Activated CD8-positive, alpha-beta memory T cell treated with anti-CD3 and anti-CD28 coated beads, Interleukin-2, amount 50 U/mL, for 4 hours (primary cell): Measurements from ENCODE around the gene MYO15A.

ENCODE experiments used
- DNase-seq: peaks from one replicate; pipeline ENCODE4 v3.0.0-alpha.2; 2020

The MYO15A gene

DNA sequence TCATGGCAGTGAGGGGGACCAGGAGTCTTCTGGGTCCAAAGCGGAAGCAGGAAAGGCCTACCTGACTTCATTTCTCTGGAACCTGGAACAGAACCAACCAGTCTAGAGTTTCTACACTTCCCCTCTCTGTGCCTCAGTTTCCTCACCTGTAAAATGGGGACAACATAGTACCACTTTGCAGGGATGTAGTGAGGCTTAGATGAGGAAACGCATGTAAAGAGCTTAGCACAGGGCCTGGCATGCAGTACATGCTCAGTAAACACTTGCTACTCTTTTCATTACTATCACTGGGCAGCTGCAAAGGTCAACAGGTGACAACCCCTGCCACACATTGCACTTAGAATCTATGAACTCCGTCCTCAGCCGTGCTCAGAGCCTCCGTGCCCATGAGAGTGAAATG, 24.2 kb downstream of the MYO15A start:
- DNase-seq = no peak

DNA sequence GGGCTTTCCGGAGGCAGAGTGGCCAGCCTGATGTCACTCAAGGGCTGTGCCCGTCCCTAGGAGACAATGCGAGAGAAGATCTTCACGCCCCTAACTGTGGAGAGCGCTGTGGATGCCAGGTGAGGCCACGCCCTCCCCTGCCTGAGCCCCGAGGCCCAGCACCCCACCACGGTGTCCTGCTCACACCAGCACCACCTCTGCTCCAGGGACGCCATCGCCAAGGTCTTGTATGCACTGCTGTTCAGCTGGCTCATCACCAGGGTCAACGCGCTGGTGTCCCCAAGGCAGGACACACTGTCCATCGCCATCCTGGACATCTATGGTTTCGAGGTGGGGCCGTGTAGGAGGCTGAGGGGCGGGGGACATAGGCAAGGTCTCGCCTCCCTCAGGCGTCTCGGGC, 27.8 kb downstream of the MYO15A start:
- DNase-seq = no peak

DNA sequence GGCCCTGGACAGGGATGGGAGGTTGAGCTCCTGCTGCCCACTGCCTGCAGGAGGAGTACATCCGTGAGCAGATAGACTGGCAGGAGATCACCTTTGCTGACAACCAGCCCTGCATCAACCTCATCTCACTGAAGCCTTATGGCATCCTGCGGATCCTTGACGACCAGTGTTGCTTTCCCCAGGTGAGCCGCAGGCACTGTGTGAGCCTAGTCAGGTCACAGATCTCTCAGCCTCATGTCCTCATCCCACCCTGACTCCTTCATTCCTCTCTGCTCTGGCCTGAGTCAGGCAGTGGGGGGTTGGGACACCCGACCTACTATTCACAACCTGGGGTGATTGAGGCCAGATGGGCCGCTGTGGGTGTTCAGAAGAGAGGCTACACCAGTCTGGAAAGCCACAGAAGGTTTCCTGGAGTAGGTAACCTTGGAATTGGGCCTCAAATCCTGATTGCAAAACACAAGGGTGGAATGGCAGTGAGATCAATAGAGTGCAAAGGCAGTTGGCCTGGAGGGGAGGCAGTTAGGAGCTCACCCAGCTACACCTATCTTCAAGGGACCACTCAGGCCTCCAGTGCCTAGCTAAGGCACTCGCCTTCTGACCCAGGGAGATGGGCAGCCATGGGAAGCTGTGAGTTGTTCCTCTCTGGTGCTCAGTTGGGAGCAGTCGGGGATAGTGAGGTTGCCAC, 29.7 kb downstream of the MYO15A start:
- no peak for DNase-seq

DNA sequence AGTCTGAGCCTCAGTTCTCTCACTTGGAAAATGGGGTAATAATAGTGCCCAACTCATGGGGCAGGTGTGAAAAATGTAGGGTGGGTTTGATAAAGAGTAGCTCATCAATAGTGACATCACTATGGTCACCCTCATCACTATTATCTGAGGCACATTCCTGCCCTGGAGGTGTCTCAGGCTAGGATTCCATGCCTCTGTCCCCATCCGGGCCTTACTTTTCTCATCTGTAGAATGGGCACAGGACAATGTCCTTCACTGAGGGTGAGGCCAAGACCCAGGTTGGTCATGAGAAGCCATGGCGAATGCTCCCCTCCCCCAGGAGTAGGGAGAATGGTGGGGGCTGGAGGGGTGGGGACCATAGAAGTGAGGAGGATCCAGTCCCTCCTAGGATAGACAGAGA, 30.5 kb downstream of the MYO15A start:
- no peak for DNase-seq

DNA sequence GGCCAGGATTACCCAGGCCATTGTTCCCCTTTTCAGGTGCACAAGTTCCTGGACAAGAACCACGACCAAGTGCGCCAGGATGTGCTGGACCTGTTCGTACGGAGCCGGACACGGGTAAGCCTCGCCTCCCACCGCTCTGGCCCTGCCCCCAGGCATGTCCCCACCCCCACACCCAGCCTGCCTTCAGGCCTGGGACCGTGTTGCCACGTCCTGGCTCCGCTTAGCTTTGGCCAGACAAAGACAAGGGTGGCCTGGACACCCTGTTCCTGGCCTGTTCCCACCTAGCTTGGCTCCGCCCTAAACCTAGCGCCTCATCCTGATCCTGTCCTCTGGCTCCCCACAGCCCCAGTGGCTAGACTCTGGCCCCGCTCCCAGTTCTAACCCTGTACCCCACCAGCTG, 30.9 kb downstream of the MYO15A start:
- DNase-seq = no peak

DNA sequence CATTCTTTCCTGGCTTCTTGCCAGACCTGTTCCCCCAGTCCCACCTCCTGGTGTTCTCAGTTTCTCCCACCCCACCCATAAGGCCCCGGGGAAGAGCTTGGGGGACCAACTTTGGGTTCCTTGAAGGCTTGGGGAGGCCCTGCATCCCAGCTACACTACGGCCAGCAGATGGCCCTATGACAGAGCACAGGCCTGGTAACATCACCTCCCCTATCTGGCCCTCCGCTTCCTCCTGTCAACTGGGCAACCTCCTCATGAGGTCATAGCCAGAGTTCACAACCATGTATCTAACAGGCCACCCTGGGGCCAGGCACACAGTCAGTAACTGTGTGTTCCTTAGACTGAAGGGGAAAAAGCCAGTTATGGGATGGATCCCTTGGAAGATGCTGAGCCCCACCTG, 31.4 kb downstream of the MYO15A start:
- DNase-seq = no peak

DNA sequence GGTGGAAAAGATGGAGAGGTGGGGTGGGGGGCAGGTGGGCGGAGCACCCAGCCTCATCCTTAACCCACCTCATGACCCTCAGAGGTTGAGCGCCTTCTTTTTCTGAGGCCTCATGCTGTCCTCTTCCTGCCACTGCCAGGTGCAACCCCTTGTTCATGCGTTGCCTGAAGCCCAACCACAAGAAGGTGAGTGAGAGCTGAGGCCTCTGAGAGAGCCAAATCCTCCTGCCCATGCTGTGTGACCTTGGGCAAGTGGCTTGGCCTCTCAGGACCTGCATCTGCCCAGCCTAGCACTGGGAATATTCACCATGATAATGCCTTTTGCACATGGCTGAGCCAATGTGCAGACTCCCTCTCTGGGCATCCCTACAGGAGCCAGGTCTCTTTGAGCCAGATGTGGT, 32.1 kb downstream of the MYO15A start:
- no peak for DNase-seq

DNA sequence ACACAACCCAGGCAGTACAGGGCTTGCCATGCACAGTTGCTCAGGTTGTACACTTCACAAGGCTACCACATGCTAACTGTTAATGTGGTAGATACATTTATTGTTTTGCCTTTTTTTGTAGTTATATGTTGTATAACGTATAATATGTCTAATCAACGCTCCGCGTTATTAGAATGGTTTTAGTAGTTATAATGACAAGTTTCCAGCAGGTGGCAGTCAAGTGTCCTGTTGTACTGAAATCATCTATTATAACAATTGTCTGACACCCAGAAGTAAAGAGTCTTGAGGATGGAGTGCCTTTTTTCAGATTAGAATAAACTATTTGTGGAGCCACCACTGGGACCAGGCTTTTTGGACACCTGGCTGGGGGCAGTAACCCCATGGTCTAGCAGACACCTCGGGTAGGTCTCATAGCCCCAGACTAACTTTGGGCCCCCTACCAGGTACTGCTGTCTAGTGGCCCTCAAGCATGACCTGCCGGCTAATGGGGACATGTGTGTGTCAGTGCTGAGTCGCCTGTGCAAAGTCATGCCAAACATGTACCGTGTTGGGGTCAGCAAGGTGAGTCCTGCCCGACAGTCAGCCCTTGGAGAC, 32.8 kb downstream of the MYO15A start:
- no peak for DNase-seq

DNA sequence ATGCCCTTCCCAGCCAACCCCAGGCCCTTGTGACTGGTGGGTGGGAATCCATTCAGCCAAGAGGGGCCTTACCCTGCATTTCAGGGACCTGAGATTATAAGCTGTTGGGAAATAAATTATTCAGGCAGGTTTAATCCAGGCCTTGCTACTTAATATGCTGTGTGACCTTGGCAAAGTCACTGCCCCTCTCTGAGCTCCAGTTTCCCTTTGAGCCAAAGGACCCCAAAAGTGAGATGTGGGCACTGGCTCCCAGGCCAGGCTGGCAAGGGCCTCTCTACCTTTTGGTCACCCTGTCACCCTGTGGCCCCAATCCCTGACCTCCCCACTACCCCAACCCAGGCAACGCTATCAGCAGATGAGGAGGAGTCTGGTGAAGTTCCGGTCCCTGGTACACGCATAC, 33.9 kb downstream of the MYO15A start:
- DNase-seq = no peak

DNA sequence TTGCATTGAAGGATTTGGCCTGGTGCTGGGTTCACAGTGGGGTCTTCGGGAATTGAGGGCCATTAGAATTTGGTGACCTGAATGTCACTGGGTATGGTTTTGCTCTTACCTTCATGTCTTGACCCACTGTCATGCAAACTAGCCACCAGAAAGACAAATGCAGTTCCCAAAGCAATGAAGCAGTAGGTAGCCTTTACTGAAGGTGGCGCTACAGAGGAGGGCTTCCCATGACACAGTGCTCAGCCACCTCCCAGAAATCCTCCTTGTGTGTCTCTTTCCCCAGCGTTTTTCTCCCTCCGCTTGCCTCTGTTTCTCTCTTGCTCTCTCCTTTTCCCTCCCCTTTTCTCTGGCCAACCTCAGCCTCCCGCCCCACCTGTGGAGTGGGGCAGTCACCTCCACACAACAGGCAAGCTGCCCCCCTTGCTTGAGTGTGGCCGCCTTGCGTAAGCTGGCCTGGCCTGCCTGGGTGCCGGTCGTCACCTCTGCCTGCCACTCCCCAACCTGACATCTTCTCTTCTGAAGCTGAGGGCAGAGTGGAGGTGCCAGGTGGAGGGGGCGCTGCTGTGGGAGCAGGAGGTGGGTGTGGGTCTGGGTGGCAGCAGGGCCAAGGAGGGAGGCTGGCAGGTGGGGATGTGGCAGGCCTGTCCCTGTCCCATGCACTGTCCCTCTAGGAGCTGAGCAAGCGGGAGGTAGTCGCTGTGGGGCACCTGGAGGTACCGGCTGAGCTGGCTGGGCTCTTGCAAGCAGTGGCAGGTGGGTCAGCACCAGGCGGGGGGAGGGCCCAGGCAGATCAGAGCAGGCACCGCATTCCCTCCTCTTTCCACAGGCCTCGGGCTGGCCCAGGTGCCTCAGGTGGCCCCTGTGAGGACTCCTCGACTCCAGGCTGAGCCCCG, 34.7 kb downstream of the MYO15A start:
- no peak for DNase-seq

DNA sequence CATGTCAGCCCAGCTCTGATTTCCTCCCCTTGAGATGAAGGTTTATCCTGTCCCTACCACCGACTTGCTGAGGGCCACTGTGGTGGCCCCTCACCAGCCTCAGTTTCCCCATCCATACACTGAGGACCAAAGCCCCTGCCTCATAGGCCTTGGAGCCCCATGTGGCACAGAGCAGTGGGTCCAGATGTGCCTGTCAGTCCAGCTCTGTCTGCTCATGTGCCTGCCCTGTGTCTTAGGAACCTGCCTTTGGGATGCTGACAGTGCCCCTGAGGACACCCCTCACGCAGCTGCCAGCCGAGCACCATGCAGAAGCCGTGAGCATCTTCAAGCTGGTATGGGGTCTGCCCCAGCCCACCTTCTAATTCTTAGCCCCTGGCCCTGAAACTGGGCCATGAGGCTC, 35.7 kb downstream of the MYO15A start:
- DNase-seq = no peak

DNA sequence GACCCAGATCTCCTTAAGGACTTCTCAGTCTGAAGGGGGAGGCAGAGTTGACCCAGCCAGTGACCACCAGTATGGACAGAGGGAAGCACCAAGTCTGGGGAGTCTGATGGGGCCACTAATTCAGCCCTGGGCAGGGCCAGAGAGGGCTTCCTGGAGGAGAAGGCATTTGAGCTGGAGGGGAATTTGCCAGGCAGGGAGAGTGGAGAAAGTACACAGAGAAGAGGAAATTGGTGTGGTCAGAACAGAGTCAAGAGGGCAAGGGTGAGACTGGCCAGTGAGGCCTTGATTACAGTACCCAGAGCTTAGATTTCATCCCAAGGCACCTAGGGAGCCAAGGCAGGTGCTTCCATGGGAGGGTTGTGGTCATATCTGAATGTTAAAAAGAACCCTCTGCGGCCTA, 36.3 kb downstream of the MYO15A start:
- DNase-seq = no peak

DNA sequence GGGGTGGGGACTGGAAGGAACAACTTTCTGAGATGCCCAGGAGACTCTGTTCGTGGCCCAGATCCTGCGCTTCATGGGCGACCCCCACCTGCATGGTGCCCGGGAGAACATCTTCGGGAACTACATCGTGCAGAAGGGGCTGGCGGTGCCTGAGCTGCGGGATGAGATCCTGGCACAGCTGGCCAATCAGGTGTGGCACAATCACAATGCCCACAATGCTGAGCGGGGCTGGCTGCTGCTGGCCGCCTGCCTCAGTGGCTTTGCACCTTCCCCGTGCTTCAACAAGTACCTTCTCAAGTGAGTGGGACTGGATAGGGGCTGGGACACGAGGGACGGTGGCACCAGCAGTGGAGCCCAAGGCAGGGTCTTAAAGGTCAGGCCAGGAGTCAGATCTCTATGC, 37.3 kb downstream of the MYO15A start:
- DNase-seq = no peak

DNA sequence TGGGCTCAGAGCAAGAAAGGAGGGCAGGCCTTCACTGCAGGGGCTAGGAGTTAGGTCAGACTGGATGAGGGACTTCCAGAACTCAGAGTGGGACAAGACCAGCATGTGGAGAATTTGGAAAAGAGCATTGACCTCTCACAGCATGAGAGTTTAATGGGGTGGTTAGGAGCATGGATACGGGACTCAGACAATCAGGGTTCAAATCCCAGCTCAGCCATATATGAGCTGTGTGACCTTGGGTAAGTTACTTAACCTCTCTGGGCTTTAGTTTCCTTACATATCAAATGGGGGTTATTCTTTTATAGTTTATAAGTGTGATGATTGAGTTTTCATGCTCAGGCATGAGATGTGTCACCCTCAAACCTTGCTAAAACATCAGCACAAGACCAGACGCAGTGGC, 37.7 kb downstream of the MYO15A start:
- DNase-seq = no peak

DNA sequence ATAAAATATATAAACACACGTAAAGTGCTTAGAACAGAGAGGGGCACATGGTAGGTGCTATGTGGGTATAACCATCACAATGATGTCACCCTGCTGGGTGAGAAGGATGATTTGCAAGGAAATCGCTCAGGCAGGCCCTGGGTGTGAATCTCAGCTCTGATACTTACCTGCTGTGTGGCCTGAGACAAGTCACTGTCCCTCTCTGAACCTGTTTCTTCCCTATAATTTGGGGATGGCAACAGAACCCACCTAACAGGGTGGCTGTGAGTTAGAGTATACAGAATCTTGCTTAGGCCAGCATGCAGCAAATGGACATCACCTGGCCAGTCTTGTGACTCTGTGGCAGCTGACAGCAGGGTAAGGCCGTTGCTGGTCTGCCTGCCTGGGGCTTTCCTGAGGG, 38.4 kb downstream of the MYO15A start:
- DNase-seq = no peak

DNA sequence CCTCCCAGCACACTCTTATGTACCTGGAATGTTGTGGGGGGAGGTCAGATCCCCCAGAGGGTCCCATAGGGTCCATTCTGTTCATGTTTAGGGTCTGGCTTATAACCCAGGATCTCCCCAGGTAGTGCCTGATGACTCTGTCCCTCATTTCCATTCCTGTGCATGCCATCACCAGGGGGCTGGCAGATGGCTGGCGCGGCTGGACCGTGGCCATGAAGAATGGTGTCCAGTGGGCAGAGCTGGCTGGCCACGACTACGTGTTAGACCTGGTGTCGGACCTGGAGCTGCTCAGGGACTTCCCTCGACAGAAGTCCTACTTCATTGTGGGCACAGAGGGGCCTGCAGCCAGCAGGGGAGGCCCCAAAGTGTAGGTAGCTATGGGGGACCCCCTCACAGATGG, 40.0 kb downstream of the MYO15A start:
- no peak for DNase-seq

DNA sequence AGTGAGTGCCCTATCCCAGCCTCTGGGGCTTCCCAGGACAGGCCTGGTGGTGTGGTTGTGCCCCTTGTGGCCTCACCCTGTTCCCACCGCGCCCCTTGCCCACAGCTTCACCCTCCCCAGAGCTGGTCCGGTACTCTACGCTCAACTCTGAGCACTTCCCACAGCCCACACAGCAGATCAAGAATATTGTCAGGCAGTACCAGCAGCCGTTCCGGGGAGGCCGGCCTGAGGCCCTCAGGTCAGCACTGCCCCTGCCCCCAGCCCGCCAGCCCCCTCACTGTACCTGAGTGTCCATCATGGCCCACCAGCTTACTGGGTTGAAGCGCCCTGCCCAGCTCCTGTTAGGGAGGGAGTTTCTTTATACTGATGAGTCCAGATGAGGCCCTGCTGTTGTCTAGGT, 42.7 kb downstream of the MYO15A start:
- no peak for DNase-seq

DNA sequence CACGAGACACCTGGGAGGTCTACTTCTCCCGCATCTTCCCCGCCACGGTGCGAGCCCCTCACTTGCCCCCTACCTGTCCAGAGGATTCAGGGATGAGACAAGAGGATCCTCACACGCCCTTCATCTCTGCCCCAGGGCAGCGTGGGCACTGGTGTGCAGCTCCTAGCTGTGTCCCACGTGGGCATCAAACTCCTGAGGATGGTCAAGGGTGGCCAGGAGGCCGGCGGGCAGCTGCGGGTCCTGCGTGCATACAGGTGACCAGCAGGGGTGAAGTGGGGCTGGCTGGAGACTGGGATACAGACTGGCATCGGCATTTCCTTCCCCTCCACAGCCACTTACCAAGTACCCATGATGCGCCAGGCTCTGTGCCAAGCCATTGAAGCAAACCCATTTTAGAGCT, 46.6 kb downstream of the MYO15A start:
- no peak for DNase-seq

DNA sequence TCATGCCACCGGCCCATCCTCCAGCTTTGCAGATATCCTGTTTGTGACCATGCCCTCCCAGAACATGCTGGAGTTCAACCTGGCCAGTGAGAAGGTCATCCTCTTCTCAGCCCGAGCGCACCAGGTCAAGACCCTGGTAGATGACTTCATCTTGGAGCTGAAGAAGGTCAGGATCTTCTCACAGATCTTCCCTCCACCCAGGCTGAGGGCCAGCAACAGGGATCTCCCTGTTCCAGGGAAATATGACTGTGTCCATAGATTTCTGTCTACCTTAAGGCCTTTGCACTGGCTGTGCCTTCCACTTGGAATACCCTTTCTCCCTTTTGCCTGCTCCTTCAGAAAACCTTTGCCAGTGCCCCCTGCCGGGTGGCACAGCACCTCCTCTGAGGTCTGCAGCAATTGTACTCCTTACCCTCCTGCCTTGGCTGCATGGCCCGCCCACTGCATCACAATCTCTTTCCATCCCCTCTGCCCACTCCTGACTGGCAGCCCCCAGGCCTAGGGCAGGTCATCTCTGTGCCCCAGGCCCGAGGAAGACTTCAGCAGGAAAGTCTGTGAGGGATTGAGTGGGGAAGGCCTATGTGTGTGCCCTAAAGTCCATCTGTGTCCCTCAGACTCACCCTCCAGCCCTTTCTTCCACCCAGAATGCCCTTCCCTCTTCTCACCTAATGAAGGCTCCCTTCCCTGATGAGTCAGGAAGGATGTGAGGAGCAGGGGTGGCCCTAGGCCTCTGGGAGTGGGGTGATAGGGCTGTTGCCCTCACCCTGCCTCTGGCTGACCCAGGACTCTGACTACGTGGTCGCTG, 47.8 kb downstream of the MYO15A start:
- DNase-seq = no peak

DNA sequence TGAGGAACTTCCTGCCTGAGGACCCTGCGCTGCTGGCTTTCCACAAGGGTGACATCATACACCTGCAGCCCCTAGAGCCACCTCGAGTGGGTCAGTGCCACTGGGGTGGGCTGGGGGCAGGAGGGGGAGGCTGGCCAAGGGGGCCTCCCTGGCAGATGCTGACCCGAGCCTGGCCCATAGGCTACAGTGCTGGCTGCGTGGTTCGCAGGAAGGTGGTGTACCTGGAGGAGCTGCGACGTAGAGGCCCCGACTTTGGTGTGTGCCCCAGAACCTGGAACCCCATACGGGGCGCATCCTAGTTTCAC, 48.4 kb downstream of the MYO15A start:
- DNase-seq = no peak

DNA sequence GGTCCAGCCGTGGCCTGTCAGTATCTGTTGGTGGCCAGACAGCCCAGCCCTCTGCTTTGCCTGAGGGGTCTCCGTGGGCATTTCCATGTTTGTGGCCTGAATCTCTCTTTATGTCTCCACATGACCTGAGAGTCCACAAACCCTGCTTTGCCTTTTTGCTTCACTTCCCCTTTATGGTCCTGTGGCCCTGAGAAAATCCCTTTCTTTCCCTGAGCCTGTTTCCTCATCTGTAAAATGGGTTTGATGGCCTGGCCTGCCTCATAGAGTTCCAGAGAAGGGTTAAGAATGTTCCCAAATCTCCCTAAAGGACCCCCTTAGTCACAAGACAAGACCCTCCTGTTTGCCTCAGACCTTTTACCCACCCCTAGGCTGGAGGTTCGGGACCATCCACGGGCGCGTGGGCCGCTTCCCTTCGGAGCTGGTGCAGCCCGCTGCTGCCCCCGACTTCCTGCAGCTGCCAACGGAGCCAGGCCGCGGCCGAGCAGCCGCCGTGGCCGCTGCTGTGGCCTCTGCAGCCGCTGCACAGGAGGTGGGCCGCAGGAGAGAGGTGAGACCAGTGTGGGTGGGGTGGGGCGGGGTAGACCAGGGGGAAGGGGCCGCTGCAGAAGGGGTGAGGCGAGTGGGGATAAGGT, 48.9 kb downstream of the MYO15A start:
- DNase-seq = no peak

DNA sequence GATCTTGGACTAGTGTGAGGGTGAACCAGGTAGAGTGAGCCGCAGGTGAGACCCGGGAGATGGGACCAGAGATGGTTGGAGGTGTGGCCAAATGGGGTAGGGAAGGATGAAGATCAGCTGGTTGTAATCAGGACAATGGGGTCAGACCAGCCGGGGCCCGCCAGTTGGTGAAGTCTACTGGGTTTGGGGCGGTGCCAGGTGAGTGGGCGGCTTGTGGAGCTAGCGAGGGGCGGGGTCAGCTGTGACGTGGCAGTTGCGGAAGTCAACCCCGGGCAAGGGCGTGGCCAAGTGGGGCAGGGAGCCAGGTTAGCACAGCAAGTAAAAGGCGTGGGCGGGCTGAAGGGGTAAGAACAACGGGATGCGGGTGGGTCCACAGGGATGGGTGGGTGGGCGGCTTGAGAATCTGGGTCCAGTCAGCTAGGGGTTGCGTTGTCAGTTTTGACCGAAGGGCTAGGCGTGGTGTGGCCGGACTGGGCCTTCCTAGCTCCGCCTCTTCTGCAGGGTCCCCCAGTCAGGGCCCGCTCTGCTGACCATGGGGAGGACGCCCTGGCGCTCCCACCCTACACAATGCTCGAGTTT, 49.6 kb downstream of the MYO15A start:
- DNase-seq = peak; percentile 96
